ENCODE measurements around the gene VWA5B2. TPM values are rescaled to one million over a fixed set of nuclear protein-coding genes. Genes with fewer than 3 reads are reported as not detected.

Gene VWA5B2
- total RNA-seq, 1 experiment from 2014 or later = 2.7 TPM

DNA sequence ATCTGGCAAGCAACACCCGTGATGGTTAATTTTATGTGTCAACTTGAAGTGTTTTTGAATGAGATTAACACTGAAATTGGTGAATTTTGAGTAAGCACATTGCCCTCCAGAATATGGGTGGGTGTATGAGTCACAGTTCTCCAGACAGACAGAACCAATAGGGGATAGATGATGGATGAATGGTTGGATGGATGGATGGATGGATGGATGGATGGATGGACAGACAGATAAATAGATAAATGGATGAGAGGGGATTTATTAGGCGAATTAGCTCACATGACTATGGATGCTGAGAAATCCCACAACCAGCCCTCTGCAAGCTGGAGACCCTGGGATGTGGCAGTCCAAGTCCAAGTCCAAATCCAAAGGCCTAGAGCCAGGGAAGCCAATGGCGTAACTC is 5.4 kb upstream of the VWA5B2 start:
- H2BK15ac ChIP-seq (ENCODE audit: low read depth, low read length) = no peak overlapping the region
- TF ChIP-seq, protein P1, sequence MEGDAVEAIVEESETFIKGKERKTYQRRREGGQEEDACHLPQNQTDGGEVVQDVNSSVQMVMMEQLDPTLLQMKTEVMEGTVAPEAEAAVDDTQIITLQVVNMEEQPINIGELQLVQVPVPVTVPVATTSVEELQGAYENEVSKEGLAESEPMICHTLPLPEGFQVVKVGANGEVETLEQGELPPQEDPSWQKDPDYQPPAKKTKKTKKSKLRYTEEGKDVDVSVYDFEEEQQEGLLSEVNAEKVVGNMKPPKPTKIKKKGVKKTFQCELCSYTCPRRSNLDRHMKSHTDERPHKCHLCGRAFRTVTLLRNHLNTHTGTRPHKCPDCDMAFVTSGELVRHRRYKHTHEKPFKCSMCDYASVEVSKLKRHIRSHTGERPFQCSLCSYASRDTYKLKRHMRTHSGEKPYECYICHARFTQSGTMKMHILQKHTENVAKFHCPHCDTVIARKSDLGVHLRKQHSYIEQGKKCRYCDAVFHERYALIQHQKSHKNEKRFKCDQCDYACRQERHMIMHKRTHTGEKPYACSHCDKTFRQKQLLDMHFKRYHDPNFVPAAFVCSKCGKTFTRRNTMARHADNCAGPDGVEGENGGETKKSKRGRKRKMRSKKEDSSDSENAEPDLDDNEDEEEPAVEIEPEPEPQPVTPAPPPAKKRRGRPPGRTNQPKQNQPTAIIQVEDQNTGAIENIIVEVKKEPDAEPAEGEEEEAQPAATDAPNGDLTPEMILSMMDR (conservative IDR thresholded peaks at IDR 0.05) = no peak
- no peaks in the 10 kb centered on the region for H3K9me3 Mint-ChIP-seq
- no peaks in the 10 kb centered on the region for H3K79me1 ChIP-seq (ENCODE audit: insufficient read depth, low read depth, low read length, poor library complexity, severe bottlenecking)
- H3K4ac ChIP-seq (ENCODE audit: low read depth, low read length) = no peak overlapping the region
- no peak overlapping the region for H3K18ac ChIP-seq (ENCODE audit: insufficient read length, low read depth, low read length)
- H3K36me3 Mint-ChIP-seq (ENCODE audit: insufficient read depth in 1 of 3, low read depth in 3 of 3) = no peaks in the 10 kb centered on the region
- no peak overlapping the region for H3K4me3 Mint-ChIP-seq
- peaks cover 10% of the 10 kb centered on the region; the same call in 1 of the 2 replicates for H3K27me3 ChIP-seq (ENCODE audit: insufficient read depth, low read length)
- no peak overlapping the region for H3T11ph ChIP-seq (ENCODE audit: low read length)
- H3K27ac Mint-ChIP-seq = no peak overlapping the region
- no peak overlapping the region for H4K91ac ChIP-seq (ENCODE audit: insufficient read length, low read depth, low read length)
- no peak overlapping the region for H3K27ac ChIP-seq (ENCODE audit: insufficient read length, low read depth, low read length)
- H3K79me2 ChIP-seq (ENCODE audit: insufficient read depth, low read length) = no peaks in the 10 kb centered on the region
- peaks cover 2% of the 10 kb centered on the region in 2 experiments for H3K4me1 Mint-ChIP-seq
- H2BK12ac ChIP-seq (ENCODE audit: insufficient read length, low read depth, low read length) = no peak overlapping the region
- H3K9ac ChIP-seq (ENCODE audit: extremely low read depth, insufficient read length, low read length) = no peak overlapping the region
- H2AFZ ChIP-seq (ENCODE audit: low read length) = no peak overlapping the region
- no peaks in the 10 kb centered on the region for H3K23me2 ChIP-seq (ENCODE audit: insufficient read length, low read depth, low read length, poor library complexity, severe bottlenecking)
- H2BK120ac ChIP-seq (ENCODE audit: low read depth, low read length, poor library complexity, severe bottlenecking) = no peak overlapping the region
- no peak overlapping the region for H2BK20ac ChIP-seq (ENCODE audit: low read depth, low read length, poor library complexity, severe bottlenecking)
- H3K4me1 ChIP-seq (ENCODE audit: insufficient read depth, low read length) = no peaks in the 10 kb centered on the region
- no peak overlapping the region for H4K8ac ChIP-seq (replicated peaks; ENCODE audit: insufficient read length, low read depth, low read length)
- no peak overlapping the region; the same call in 1 of the 2 replicates for H3K14ac ChIP-seq (ENCODE audit: insufficient read depth, low read length)
- no peak for DNase-seq
- no peak overlapping the region for H4K5ac ChIP-seq (ENCODE audit: insufficient read length, low read depth, low read length)
- no peaks in the 10 kb centered on the region for H3K9me3 ChIP-seq (ENCODE audit: control insufficient read depth, low read depth, low read length)
- no peak overlapping the region for H2AK5ac ChIP-seq (ENCODE audit: insufficient read length, low read length)
- no peak overlapping the region for H2BK5ac ChIP-seq (ENCODE audit: insufficient read length, low read length)
- no CpG with 5 or more reads among the region's 3 CpGs for WGBS (ENCODE audit: extremely low coverage, insufficient read length, low lambda C conversion rate)
- H3K4me2 ChIP-seq (ENCODE audit: insufficient read depth, insufficient read length, low read length) = no peak overlapping the region
- peaks cover 41% of the 10 kb centered on the region for H3K27me3 Mint-ChIP-seq (ENCODE audit: low read depth)
- no peaks in the 10 kb centered on the region for H4K20me1 ChIP-seq (ENCODE audit: control insufficient read depth, insufficient read depth, insufficient read length)
- H3K56ac ChIP-seq (ENCODE audit: insufficient read length, low read depth, low read length) = no peak overlapping the region
- H3K23ac ChIP-seq (ENCODE audit: insufficient read length, low read depth, low read length) = no peak overlapping the region
